Neural progenitor cell (in vitro differentiated cells): ENCODE measurements around the gene TRIM44.

Experiments
- EZH2 ChIP-seq: fragments of 200-600 bp; sonication (generic); IDR thresholded peaks from 2 replicates; pipeline ENCODE4 v1.6.1; 2017; ENCODE audit warnings: antibody characterized with exemption, mild to moderate bottlenecking, moderate library complexity
- EZH2phosphoT487 ChIP-seq: fragments of 200-600 bp; sonication (generic); IDR thresholded peaks from 2 replicates; pipeline ENCODE4 v1.6.1; 2017; ENCODE audit warnings: antibody characterized with exemption
- TF ChIP-seq, protein P1 (sequence below): fragments of 200-600 bp; sonication (generic); IDR thresholded peaks from 2 replicates; pipeline ENCODE4 v1.5.1; 2017; ENCODE audit warnings: antibody characterized with exemption, mild to moderate bottlenecking

DNA sequence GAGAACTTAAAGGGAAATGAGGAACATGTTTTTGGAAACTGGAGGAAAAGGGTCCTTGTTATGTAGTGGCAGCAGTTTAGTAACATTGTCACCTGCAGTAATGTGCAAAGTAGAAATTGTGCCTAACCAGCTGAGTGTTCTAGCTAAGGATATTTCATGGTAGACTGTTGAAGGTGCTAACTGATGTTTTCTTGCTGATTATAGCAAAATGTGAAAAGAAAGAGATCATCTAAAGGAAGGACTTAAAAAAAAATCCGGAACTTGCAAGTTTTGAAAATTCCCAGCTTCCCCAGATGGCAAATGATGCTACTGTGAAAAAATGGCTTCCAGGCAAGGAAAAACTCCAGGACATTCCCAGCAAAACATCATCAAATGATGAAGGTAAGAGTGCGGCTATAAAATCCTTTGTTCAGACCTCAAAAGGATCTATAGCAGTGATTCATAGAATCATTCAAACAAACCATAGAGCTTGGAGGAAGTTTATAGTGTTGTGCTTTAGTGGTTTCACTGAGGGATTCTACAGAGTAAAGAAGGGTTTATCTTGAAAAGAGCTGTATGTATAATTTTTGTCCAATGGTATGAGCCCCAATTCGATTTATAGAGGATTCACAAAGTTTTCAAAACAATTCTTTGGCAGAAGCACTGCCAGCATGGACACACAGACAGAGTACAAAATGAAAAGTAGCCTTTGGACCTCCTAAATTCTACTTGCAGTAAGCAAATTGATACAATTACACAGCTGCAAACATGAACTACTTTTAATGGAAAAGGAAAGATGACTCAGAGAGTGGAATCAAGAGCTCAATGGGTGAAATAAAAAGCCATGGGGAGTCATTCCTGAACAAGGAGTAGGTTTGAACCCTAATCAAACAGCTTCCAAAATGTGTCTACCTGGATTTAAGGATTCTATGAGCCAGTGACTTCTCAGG, 4.3 kb upstream of the TRIM44 start:
- TF ChIP-seq, protein P1, sequence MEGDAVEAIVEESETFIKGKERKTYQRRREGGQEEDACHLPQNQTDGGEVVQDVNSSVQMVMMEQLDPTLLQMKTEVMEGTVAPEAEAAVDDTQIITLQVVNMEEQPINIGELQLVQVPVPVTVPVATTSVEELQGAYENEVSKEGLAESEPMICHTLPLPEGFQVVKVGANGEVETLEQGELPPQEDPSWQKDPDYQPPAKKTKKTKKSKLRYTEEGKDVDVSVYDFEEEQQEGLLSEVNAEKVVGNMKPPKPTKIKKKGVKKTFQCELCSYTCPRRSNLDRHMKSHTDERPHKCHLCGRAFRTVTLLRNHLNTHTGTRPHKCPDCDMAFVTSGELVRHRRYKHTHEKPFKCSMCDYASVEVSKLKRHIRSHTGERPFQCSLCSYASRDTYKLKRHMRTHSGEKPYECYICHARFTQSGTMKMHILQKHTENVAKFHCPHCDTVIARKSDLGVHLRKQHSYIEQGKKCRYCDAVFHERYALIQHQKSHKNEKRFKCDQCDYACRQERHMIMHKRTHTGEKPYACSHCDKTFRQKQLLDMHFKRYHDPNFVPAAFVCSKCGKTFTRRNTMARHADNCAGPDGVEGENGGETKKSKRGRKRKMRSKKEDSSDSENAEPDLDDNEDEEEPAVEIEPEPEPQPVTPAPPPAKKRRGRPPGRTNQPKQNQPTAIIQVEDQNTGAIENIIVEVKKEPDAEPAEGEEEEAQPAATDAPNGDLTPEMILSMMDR: no peak
- TF ChIP-seq EZH2 (no peak), EZH2phosphoT487 (no peak)
